GM10847 (cell line): ENCODE measurements around the gene PSMD3.

ENCODE experiments used
- POLR2A ChIP-seq: IDR thresholded peaks from 2 replicates; pipeline ENCODE4 v1.6.1; 2011; ENCODE audit not compliant: insufficient read length; ENCODE audit errors: extremely low read depth

Gene PSMD3

DNA sequence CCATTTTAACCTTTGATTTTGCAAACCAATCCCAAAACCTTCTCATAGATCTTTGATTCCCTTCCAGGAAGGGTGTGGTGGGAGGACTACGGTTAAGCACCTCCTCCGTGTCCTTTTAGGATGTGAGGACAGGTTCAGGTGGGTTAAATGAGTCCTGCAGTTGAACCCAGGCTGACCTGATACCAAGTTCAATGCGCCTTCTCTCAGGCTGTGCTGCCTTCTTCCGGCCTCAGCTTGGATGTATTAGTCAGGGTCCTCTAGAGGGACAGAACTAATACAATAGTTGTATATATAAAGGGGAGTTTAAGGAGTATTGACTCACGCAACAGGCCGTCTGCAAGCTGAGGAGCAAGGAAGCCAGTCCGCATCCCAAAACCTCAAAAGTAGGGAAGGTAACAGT is 24.1 kb downstream of the PSMD3 start:
- no peak for TF ChIP-seq POLR2A

DNA sequence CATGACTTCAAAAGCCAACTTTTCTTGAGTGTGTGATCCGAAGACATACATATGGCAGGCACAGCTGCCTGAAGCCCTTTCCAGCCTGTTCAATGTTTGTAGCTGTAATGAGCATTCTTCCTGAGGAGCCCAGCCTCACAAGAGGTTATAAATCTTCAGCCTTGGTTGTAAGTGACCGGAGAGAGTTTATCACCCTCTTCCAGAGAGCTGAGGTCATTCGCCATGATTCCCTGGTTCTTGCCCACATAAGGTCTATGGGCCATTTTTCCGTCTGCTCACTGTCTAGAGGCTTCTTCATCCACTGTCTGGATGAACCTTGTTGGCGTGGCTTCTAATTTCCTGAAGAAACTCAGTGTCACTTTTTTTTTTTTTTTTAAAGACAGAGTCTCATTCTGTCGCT is 24.9 kb downstream of the PSMD3 start:
- TF ChIP-seq POLR2A = no peak

DNA sequence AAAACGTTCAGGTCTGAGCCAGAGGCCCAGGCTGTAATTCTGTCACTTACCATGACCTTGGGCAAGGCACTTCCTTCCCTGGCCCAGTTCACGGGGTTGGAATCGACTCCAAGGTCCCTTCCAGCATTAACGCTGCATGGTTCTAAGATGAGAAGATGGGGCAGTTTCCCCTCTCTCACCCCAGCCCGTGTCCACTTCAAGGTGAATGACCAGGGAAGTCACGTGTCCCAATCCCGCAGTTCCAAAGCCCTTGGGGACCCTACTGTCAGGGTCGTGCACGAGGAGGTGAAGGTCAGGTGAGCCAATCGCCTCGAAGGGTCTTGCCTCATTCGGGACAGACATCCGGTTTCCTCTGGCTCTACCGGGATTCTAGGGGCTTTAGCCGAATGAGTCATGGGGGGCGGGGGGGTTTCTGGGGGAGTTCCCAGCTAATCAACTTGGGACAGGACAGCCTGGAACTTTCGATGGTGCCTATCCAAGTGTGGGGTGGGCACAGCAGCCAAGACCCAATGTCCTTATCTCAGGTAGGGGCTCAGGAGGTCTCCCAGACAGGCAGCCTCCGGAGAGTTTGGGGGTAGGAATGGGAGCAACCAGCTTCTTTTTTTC is 33.9 kb downstream of the PSMD3 start:
- no peak for TF ChIP-seq POLR2A

DNA sequence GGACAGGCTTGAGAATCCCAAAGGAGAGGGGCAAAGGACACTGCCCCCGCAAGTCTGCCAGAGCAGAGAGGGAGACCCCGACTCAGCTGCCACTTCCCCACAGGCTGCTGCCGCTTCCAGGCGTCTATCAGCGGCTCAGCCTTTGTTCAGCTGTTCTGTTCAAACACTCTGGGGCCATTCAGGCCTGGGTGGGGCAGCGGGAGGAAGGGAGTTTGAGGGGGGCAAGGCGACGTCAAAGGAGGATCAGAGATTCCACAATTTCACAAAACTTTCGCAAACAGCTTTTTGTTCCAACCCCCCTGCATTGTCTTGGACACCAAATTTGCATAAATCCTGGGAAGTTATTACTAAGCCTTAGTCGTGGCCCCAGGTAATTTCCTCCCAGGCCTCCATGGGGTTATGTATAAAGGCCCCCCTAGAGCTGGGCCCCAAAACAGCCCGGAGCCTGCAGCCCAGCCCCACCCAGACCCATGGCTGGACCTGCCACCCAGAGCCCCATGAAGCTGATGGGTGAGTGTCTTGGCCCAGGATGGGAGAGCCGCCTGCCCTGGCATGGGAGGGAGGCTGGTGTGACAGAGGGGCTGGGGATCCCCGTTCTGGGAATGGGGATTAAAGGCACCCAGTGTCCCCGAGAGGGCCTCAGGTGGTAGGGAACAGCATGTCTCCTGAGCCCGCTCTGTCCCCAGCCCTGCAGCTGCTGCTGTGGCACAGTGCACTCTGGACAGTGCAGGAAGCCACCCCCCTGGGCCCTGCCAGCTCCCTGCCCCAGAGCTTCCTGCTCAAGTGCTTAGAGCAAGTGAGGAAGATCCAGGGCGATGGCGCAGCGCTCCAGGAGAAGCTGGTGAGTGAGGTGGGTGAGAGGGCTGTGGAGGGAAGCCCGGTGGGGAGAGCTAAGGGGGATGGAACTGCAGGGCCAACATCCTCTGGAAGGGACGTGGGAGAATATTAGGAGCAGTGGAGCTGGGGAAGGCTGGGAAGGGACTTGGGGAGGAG is 34.7 kb downstream of the PSMD3 start, which contains the start of gene CSF3:
CSF3 (plus strand) TSS at position 436 of the 993 bp plus-strand sequence; CDS start at position 471, 35 bp downstream.
- no peak for TF ChIP-seq POLR2A

DNA sequence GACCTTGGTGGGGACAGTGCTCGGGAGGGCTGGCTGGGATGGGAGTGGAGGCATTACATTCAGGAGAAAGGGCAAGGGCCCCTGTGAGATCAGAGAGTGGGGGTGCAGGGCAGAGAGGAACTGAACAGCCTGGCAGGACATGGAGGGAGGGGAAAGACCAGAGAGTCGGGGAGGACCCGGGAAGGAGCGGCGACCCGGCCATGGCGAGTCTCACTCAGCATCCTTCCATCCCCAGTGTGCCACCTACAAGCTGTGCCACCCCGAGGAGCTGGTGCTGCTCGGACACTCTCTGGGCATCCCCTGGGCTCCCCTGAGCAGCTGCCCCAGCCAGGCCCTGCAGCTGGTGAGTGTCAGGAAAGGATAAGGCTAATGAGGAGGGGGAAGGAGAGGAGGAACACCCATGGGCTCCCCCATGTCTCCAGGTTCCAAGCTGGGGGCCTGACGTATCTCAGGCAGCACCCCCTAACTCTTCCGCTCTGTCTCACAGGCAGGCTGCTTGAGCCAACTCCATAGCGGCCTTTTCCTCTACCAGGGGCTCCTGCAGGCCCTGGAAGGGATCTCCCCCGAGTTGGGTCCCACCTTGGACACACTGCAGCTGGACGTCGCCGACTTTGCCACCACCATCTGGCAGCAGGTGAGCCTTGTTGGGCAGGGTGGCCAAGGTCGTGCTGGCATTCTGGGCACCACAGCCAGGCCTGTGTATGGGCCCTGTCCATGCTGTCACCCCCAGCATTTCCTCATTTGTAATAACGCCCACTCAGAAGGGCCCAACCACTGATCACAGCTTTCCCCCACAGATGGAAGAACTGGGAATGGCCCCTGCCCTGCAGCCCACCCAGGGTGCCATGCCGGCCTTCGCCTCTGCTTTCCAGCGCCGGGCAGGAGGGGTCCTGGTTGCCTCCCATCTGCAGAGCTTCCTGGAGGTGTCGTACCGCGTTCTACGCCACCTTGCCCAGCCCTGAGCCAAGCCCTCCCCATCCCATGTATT is 35.7 kb downstream of the PSMD3 start:
- no peak for TF ChIP-seq POLR2A

DNA sequence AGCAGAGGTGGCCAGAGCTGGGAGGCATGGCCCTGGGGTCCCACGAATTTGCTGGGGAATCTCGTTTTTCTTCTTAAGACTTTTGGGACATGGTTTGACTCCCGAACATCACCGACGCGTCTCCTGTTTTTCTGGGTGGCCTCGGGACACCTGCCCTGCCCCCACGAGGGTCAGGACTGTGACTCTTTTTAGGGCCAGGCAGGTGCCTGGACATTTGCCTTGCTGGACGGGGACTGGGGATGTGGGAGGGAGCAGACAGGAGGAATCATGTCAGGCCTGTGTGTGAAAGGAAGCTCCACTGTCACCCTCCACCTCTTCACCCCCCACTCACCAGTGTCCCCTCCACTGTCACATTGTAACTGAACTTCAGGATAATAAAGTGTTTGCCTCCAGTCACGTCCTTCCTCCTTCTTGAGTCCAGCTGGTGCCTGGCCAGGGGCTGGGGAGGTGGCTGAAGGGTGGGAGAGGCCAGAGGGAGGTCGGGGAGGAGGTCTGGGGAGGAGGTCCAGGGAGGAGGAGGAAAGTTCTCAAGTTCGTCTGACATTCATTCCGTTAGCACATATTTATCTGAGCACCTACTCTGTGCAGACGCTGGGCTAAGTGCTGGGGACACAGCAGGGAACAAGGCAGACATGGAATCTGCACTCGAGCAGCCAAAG is 36.9 kb downstream of the PSMD3 start:
- no peak for TF ChIP-seq POLR2A

DNA sequence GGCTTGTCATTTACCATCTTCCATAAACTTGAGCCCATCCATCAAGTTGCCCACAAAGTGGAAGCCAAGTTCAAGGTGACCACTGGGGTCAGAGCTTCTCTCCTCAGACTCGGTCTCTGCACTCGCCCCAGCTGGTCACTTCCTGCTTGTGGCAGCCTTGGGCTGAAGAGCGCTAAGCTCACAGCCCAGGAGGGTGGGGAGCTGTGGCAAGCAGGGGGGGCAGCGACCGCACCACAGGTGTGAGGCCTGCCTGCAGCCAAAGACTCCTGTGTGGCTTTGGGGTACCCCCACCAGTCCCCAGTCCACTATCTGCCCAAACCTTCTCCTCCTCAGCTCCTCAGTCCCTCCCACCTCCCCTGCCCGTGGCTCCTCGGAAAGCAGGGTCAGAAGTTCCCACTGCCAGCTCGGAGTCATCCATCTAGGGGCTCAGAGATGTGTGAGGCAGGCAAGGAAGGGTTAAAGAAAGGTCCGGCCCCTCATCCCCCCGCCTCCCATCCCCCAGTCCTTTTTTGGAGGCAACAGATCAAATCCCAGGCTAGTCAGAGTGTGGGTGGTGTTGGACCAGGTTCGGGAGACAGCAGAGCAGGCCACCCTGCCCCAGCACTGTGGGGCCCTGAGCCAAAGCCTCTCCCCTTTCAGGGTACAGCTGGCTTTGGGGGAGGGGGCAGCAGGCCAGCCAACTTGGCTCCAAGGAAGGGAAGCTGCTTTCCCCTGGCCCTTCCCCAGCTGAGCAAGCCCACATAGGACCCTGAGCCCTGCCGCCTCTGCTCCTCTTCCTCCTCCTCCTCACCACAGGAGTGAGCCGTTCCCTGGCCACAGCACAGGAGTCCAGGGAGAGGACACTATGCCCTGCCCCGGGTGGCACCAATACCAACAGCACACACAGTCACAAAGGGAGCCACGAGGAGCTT is 37.9 kb downstream of the PSMD3 start:
- TF ChIP-seq POLR2A = no peak

DNA sequence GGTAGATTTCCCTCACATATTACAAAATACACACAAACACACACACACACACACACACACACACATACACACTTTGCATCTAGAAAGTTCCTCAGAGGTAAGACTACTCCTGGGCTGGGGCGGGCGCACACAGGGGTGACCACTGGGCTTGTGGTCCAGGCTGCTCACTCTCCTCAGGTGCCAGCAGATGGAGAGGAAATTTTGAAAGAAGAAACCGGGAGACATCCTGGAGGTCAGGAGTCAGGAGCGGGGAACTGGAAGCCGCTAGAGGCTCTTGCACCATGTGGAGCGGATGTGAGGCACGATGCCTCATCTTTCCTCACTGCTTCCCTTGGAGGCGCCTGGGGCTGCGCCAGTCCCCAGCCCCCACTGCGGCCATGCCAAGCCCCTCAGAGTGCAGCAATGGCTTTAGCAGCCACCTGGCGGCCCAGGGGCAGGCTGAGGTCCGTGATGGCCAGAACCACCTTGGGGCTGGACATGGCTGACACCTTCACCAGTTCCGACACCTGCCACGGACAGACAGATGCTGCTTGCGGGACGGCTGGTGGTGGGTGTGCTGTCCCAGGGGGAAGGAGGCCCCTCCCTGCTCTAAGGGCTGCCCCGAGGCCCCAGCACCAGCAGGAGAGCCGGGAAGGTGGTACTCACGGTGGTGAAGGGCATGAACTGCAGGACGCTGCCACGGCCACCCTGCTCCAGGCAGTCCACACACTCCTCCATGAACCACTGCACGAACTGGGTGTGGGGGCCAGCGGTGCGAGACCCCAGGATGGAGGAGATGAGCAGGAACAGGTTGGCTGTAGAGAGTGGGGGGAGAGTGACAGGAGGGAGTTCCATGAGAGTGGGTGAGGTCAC is 38.8 kb downstream of the PSMD3 start:
- no peak for TF ChIP-seq POLR2A

DNA sequence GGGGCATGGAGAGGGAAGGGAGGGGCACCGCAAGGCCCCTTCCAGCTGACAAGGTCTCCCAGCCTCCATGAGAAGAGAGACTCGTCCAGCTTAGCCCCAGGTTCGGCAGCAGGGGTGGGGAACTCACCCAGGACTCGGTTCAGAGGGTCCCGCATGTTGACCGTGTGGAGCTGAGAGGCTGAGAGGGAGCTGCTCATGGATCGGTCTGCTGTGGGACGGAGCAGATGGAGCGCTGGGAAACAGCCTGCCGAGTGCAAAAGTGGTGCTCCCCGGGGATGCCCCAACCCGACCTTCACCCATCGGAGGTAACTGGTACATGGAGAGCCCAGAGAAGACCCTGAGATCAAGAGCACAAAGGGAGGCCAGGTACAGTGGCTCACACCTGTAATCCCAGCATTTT is 39.5 kb downstream of the PSMD3 start:
- TF ChIP-seq POLR2A = no peak

DNA sequence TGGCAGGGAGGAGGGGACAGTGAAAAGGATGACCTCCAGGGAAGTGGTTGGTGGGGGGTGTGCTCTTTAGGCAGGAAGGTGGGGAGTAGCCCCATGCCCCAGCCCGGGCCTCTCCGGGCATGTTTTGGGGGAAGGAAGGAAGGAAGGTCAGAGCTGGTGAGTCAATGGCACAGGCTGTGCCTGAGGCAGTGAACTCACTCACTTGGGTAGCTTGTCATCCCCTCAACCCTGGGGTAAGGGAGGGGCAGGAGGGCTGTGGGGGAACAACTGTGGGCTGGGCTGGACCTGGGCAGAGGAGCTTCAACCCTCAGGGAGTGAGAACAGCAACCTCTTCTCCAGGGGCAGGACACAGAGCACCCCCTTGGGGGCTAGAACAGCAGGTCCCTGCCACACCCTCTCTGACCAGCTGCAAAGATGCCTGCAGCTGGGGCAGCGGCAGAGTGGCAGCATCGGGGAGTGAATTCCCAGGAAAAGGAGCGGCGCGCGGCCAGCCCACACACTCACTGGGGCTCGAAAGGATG is 40.9 kb downstream of the PSMD3 start:
- no peak for TF ChIP-seq POLR2A

DNA sequence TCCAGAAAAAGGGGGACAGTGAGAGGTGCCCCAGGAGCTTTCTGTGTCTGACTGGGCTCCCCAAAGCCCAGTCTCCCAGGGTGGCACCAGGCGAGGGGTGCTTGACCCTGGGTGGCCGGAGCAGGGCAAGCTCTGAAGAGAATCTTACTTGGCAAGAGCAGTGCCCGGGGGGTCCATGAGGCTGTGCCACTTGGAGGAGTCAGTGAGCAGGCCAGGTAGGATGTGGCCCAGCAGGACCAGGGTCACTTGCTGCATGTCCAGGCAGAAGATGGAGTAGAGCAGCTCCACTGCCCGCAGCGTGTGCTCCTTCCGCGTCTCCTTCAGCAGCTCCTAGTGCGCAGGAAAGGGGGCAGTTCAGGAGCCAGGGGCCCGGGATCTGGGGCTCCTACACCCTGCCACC is 41.9 kb downstream of the PSMD3 start:
- TF ChIP-seq POLR2A = no peak

DNA sequence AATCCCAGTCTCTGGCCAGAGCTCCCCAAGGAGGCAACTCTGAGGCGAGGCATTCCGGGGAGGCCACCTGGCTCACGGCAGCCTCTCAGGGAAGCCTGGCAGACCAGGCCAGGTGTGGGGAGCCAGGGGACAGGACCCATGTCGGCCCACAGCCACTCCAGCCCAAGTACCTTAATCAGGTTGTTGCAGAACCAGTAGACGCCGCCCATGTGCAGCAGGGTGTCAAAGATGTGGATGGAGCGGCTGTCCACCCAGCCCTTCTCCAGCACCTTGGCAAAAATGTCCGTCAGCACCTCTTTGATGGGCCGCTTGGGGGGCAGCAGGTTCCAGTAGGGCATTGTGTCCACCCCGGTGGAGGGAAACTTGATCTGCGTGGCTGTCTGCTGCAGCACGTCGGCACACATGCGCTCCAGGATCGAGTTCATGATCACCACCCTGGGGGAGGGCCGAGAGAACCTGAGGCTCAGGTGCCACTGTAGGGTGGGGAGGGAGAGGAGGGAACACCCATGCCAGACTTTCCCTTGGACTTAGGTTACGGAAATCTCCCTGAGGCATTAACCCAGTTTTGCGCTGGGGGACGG is 42.4 kb downstream of the PSMD3 start:
- no peak for TF ChIP-seq POLR2A
